H9 (cell line): Measurements from ENCODE around the gene ANKRD27. TPM values are rescaled to one million over a fixed set of nuclear protein-coding genes. Genes with fewer than 3 reads are reported as not detected.

Experiments
- DNase-seq: peaks from one replicate; pipeline ENCODE4 v3.0.0-alpha.2; 2017
- H2AFZ ChIP-seq: one replicate; pipeline ENCODE4 v1.6.1; 2013; ENCODE audit warnings: mild to moderate bottlenecking, low read length, control low read depth, moderate library complexity
- H2AK5ac ChIP-seq: 2 replicates; pipeline ENCODE4 v1.6.1; 2013; ENCODE audit warnings: low read length, control low read depth, mixed read lengths; ENCODE audit not compliant: insufficient read length
- H2BK120ac ChIP-seq: one replicate; pipeline ENCODE4 v1.6.1; 2013; ENCODE audit warnings: low read depth, mild to moderate bottlenecking, low read length, control low read depth, inconsistent platforms; ENCODE audit not compliant: poor library complexity, severe bottlenecking
- H2BK12ac ChIP-seq: 2 replicates; pipeline ENCODE4 v1.6.1; 2013; ENCODE audit warnings: low read length, control low read depth, mixed read lengths, low read depth; ENCODE audit not compliant: insufficient read length
- H2BK15ac ChIP-seq: 2 replicates; pipeline ENCODE4 v1.6.1; 2013; ENCODE audit warnings: low read depth, low read length, control low read depth
- H2BK20ac ChIP-seq: one replicate; pipeline ENCODE4 v1.6.1; 2013; ENCODE audit warnings: low read depth, mild to moderate bottlenecking, low read length, control low read depth, inconsistent platforms; ENCODE audit not compliant: poor library complexity, severe bottlenecking
- H2BK5ac ChIP-seq: 2 replicates; pipeline ENCODE4 v1.6.1; 2013; ENCODE audit warnings: low read length, control low read depth, mixed read lengths; ENCODE audit not compliant: insufficient read length
- H3K14ac ChIP-seq: 2 replicates; pipeline ENCODE4 v1.6.1; 2013; ENCODE audit warnings: low read length, control low read depth; ENCODE audit not compliant: insufficient read depth
- H3K18ac ChIP-seq: 2 replicates; pipeline ENCODE4 v1.6.1; 2013; ENCODE audit warnings: low read depth, mild to moderate bottlenecking, mixed read lengths, low read length, control low read depth; ENCODE audit not compliant: insufficient read length
- H3K23ac ChIP-seq: 2 replicates; pipeline ENCODE4 v1.6.1; 2013; ENCODE audit warnings: low read length, control low read depth, mixed read lengths, low read depth; ENCODE audit not compliant: insufficient read length
- H3K23me2 ChIP-seq: 2 replicates; pipeline ENCODE4 v1.6.1; 2013; ENCODE audit warnings: low read depth, mild to moderate bottlenecking, mixed read lengths, low read length, control low read depth; ENCODE audit not compliant: insufficient read length, poor library complexity, severe bottlenecking
- H3K27ac ChIP-seq: 2 replicates; pipeline ENCODE4 v1.5.1; 2013; ENCODE audit warnings: low read length, control low read depth, mixed read lengths, low read depth; ENCODE audit not compliant: insufficient read length
- H3K27me3 ChIP-seq: 2 replicates; pipeline ENCODE4 v1.6.1; 2013; ENCODE audit warnings: low read length, control low read depth, inconsistent platforms; ENCODE audit not compliant: insufficient read depth
- H3K4ac ChIP-seq: 2 replicates; pipeline ENCODE4 v1.6.1; 2013; ENCODE audit warnings: low read depth, mild to moderate bottlenecking, control low read depth, inconsistent platforms, low read length, moderate library complexity
- H3K4me1 ChIP-seq: 2 replicates; pipeline ENCODE4 v1.6.1; 2013; ENCODE audit warnings: low read length, control low read depth, inconsistent platforms; ENCODE audit not compliant: insufficient read depth
- H3K4me2 ChIP-seq: 2 replicates; pipeline ENCODE4 v1.6.1; 2013; ENCODE audit warnings: low read length, control low read depth, mixed read lengths; ENCODE audit not compliant: insufficient read length, insufficient read depth
- H3K56ac ChIP-seq: 2 replicates; pipeline ENCODE4 v1.6.1; 2013; ENCODE audit warnings: low read depth, mild to moderate bottlenecking, mixed read lengths, low read length, control low read depth; ENCODE audit not compliant: insufficient read length
- H3K79me1 ChIP-seq: 2 replicates; pipeline ENCODE4 v1.6.1; 2013; ENCODE audit warnings: low read depth, mild to moderate bottlenecking, moderate library complexity, low read length, control low read depth, inconsistent platforms; ENCODE audit not compliant: insufficient read depth, poor library complexity, severe bottlenecking
- H3K79me2 ChIP-seq: 2 replicates; pipeline ENCODE4 v1.6.1; 2013; ENCODE audit warnings: low read length, control low read depth, inconsistent platforms; ENCODE audit not compliant: insufficient read depth
- H3K9ac ChIP-seq: 2 replicates; pipeline ENCODE4 v1.6.1; 2013; ENCODE audit warnings: low read length, control low read depth, mixed read lengths; ENCODE audit not compliant: insufficient read length; ENCODE audit errors: extremely low read depth
- H3K9me3 ChIP-seq: one replicate; pipeline ENCODE4 v1.6.1; 2013; ENCODE audit warnings: low read depth, low read length, inconsistent platforms; ENCODE audit not compliant: control insufficient read depth
- H3T11ph ChIP-seq: one replicate; pipeline ENCODE4 v1.6.1; 2013; ENCODE audit warnings: mild to moderate bottlenecking, low read length, control low read depth, inconsistent platforms
- H4K20me1 ChIP-seq: one replicate; pipeline ENCODE4 v1.6.1; 2013; ENCODE audit not compliant: control insufficient read depth, insufficient read length, insufficient read depth
- H4K5ac ChIP-seq: 2 replicates; pipeline ENCODE4 v1.6.1; 2013; ENCODE audit warnings: low read depth, mild to moderate bottlenecking, mixed read lengths, low read length, control low read depth; ENCODE audit not compliant: insufficient read length
- H4K8ac ChIP-seq: replicated peaks from 2 replicates; pipeline ENCODE4 v1.6.1; 2013; ENCODE audit warnings: low read length, control low read depth, mixed read lengths, low read depth; ENCODE audit not compliant: insufficient read length
- H4K91ac ChIP-seq: 2 replicates; pipeline ENCODE4 v1.6.1; 2013; ENCODE audit warnings: low read depth, mild to moderate bottlenecking, moderate library complexity, mixed read lengths, low read length, control low read depth; ENCODE audit not compliant: insufficient read length
- H3K27ac Mint-ChIP-seq, 3 experiments: 2 replicates in 2 of 3; 3 replicates in 1 of 3; pipeline ENCODE4 v1.8.0; 2020 to 2021; ENCODE audit warnings: mixed read lengths in 3 of 3, mild to moderate bottlenecking in 1 of 3, moderate library complexity in 1 of 3
- H3K27me3 Mint-ChIP-seq: 2 replicates; pipeline ENCODE4 v1.8.0; 2021; ENCODE audit warnings: low read depth, mild to moderate bottlenecking, moderate library complexity, mixed read lengths
- H3K36me3 Mint-ChIP-seq, 3 experiments: 2 replicates in 2 of 3; 3 replicates in 1 of 3; pipeline ENCODE4 v1.8.0; 2020 to 2021; ENCODE audit warnings: low read depth in 3 of 3, mixed read lengths in 3 of 3; ENCODE audit not compliant: insufficient read depth in 1 of 3
- H3K4me1 Mint-ChIP-seq, 2 experiments: 2 replicates each; pipeline ENCODE4 v1.8.0; 2020; ENCODE audit warnings: mixed read lengths in 2 of 2
- H3K4me3 Mint-ChIP-seq, 2 experiments: 2 replicates in 1 of 2; 3 replicates in 1 of 2; pipeline ENCODE4 v1.8.0; 2020 to 2021; ENCODE audit warnings: mild to moderate bottlenecking in 2 of 2, mixed read lengths in 2 of 2, moderate library complexity in 1 of 2
- H3K9me3 Mint-ChIP-seq, 2 experiments: 2 replicates in 1 of 2; 3 replicates in 1 of 2; pipeline ENCODE4 v1.8.0; 2020; ENCODE audit warnings: mild to moderate bottlenecking in 2 of 2, mixed read lengths in 2 of 2, moderate library complexity in 1 of 2
- WGBS: extraction: QIAGEN DNeasy Blood & Tissue Kit; methylation state at CpG from one replicate; pipeline ENCODE4 v1.1.7; 2013; ENCODE audit warnings: missing lambda C conversion rate, low lambda C conversion rate, mixed read lengths; ENCODE audit not compliant: insufficient read length; ENCODE audit errors: extremely low coverage; 5-methylcytosine and 5-hydroxymethylcytosine counted together
- total RNA-seq: library from RNA; stranded (reverse); gene quantifications from 2 replicates; pipeline ENCODE4 v1.2.1, GENCODE V29; 2021
- TF ChIP-seq, protein P1 (sequence below): fragments of 200-600 bp; sonication (generic); conservative IDR thresholded peaks from 3 replicates; pipeline ENCODE4 v1.8.0; 2021; ENCODE audit warnings: antibody characterized with exemption, mild to moderate bottlenecking

The ANKRD27 gene
- total RNA-seq, 1 experiment from 2014 or later: 40.7 TPM

DNA sequence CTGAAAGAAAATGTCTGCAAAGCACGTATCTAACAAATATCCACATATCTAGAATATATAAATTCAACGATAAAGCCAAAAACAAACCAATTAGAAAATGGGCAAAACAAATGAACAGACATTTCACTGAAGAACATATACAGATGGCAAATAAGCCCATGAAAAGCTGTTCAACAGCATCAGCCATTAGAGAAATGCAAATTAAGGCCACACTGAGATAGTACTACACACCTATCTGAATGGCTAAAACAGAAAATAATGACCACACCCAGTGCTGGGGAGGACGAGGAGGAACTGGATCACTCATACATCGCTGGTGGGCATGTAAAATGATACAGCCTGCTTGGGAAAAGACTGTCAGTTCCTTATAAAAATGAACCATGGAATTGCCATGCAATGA, 62.0 kb downstream of the ANKRD27 start:
- Histone ChIP-seq H3K27ac (no peak overlapping the region), H3K23me2 (no peaks in the 10 kb centered on the region), H3K9ac (no peak overlapping the region), H2BK20ac (no peak overlapping the region), H3T11ph (no peak overlapping the region), H3K9me3 (no peaks in the 10 kb centered on the region), H4K91ac (no peak overlapping the region), H2BK15ac (no peak overlapping the region), H3K23ac (no peak overlapping the region), H3K79me2 (no peaks in the 10 kb centered on the region), H3K4me2 (no peak overlapping the region), H3K14ac (no peak overlapping the region), H2BK12ac (no peak overlapping the region), H4K8ac (no peak overlapping the region), H3K56ac (no peak overlapping the region), H3K4ac (no peak overlapping the region), H3K79me1 (no peaks in the 10 kb centered on the region), H3K27me3 (no peaks in the 10 kb centered on the region), H2AFZ (no peak overlapping the region), H2AK5ac (no peak overlapping the region), H4K5ac (no peak overlapping the region), H2BK120ac (no peak overlapping the region), H2BK5ac (no peak overlapping the region), H4K20me1 (no peaks in the 10 kb centered on the region), H3K18ac (no peak overlapping the region), H3K4me1 (no peaks in the 10 kb centered on the region)
- H3K4me3 Mint-ChIP-seq: no peak overlapping the region; a peak in 1 of 5 replicates
- H3K27ac Mint-ChIP-seq: no peak overlapping the region
- H3K4me1 Mint-ChIP-seq: no peaks in the 10 kb centered on the region
- peaks cover 36 to 69% (median 57%) of the 10 kb centered on the region in 3 experiments for H3K36me3 Mint-ChIP-seq
- H3K27me3 Mint-ChIP-seq: no peaks in the 10 kb centered on the region
- TF ChIP-seq, protein P1, sequence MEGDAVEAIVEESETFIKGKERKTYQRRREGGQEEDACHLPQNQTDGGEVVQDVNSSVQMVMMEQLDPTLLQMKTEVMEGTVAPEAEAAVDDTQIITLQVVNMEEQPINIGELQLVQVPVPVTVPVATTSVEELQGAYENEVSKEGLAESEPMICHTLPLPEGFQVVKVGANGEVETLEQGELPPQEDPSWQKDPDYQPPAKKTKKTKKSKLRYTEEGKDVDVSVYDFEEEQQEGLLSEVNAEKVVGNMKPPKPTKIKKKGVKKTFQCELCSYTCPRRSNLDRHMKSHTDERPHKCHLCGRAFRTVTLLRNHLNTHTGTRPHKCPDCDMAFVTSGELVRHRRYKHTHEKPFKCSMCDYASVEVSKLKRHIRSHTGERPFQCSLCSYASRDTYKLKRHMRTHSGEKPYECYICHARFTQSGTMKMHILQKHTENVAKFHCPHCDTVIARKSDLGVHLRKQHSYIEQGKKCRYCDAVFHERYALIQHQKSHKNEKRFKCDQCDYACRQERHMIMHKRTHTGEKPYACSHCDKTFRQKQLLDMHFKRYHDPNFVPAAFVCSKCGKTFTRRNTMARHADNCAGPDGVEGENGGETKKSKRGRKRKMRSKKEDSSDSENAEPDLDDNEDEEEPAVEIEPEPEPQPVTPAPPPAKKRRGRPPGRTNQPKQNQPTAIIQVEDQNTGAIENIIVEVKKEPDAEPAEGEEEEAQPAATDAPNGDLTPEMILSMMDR: no peak
- H3K9me3 Mint-ChIP-seq: no peaks in the 10 kb centered on the region
- no peak for DNase-seq
- WGBS: no CpG with 5 or more reads among the region's 4 CpGs
